Measurements from ENCODE around the gene HLCS. TPM values are rescaled to one million over a fixed set of nuclear protein-coding genes. Genes with fewer than 3 reads are reported as not detected.

The HLCS gene
- polyA plus RNA-seq, 1 of the 3 experiments (the other 2 are of a cell fraction) = 13.0 TPM

- no peaks in the 10 kb centered on the region for H3K9me2 ChIP-seq
- H3K4me1 ChIP-seq (ENCODE audit: control insufficient read depth in 1 of 2, insufficient read depth in 2 of 2, low read depth in 1 of 2, low read length in 1 of 2) = peaks cover 0 to 5% of the 10 kb centered on the region in 2 experiments; a peak in 1 of 4 replicates
- TF ChIP-seq RAD21 (IDR thresholded peaks at IDR 0.05; ENCODE audit: low read length) (no peak), JUND (IDR thresholded peaks at IDR 0.05) (no peak), RFX5 (IDR thresholded peaks at IDR 0.05; ENCODE audit: low read length) (no peak), YY1 (IDR thresholded peaks at IDR 0.05; ENCODE audit: low read depth) (no peak), FOXM1 (IDR thresholded peaks at IDR 0.05; ENCODE audit: low read depth) (no peak), IRF3 (IDR thresholded peaks at IDR 0.05; ENCODE audit: low read depth, low read length) (no peak), POLR2AphosphoS5 (IDR thresholded peaks at IDR 0.05; ENCODE audit: low read depth, low read length) (no peak), MAX (IDR thresholded peaks at IDR 0.05; ENCODE audit: low read depth) (no peak), MEF2A (IDR thresholded peaks at IDR 0.05; ENCODE audit: borderline replicate concordance, low read depth) (no peak)
- H3K4me3 ChIP-seq (ENCODE audit: low read depth in 2 of 2, low read length in 1 of 2) = no peak overlapping the region
- ChIA-PET POLR2A (no interaction called here), CTCF (interaction anchor here (1.3 to 2.3 kb wide), 2 partner anchors 13 to 24 kb away, joined by 3 to 11 read pairs; no protein-coding TSS in a partner anchor)
- H3K79me2 ChIP-seq (ENCODE audit: insufficient read depth) = no peaks in the 10 kb centered on the region
- no peak for DNase-seq
- H3K27me3 ChIP-seq (ENCODE audit: insufficient read depth) = peaks cover 15% of the 10 kb centered on the region
- H3K9ac ChIP-seq = no peak overlapping the region
- 78% methylated on average over 3 of the region's 4 CpGs for WGBS (ENCODE audit: low lambda C conversion rate)
- no peak overlapping the region for H3K27ac ChIP-seq (ENCODE audit: low read depth in 2 of 2, low read length in 1 of 2)
- H3K9me3 ChIP-seq = no peaks in the 10 kb centered on the region
- no peaks in the 10 kb centered on the region for H3K36me3 ChIP-seq (replicated peaks in 1 of 2; ENCODE audit: control insufficient read depth in 1 of 2, insufficient read depth in 2 of 2, low read length in 1 of 2)
- H3F3A ChIP-seq (replicated peaks; ENCODE audit: insufficient read depth) = no peaks in the 10 kb centered on the region
- no peak overlapping the region for H3K4me2 ChIP-seq
- no peaks in the 10 kb centered on the region for H4K20me1 ChIP-seq (ENCODE audit: insufficient read depth)
- no peak overlapping the region for H2AFZ ChIP-seq (ENCODE audit: low read depth)
Observed at GRCh38 chr21:36735201-36735515, 231.3 kb downstream of the HLCS start.

- Histone ChIP-seq H3K36me3 (replicated peaks in 1 of 2; ENCODE audit: control insufficient read depth in 1 of 2, insufficient read depth in 2 of 2, low read length in 1 of 2) (no peaks in the 10 kb centered on the region), H3K79me2 (ENCODE audit: insufficient read depth) (no peaks in the 10 kb centered on the region), H3K4me2 (no peak overlapping the region), H2AFZ (ENCODE audit: low read depth) (no peak overlapping the region), H3F3A (replicated peaks; ENCODE audit: insufficient read depth) (no peaks in the 10 kb centered on the region), H3K27ac (ENCODE audit: low read depth in 2 of 2, low read length in 1 of 2) (no peak overlapping the region), H4K20me1 (ENCODE audit: insufficient read depth) (no peaks in the 10 kb centered on the region), H3K4me1 (ENCODE audit: control insufficient read depth in 1 of 2, insufficient read depth in 2 of 2, low read depth in 1 of 2, low read length in 1 of 2) (peaks cover 0 to 5% of the 10 kb centered on the region in 2 experiments; a peak in 1 of 4 replicates), H3K9me2 (no peaks in the 10 kb centered on the region), H3K9me3 (no peaks in the 10 kb centered on the region), H3K9ac (no peak overlapping the region), H3K27me3 (ENCODE audit: insufficient read depth) (peaks cover 20% of the 10 kb centered on the region), H3K4me3 (ENCODE audit: low read depth in 2 of 2, low read length in 1 of 2) (no peak overlapping the region)
- no peak for DNase-seq
- ChIA-PET CTCF (interaction anchor here (1.0 to 2.3 kb wide), 3 partner anchors 13 to 15 kb away, joined by 3 to 11 read pairs (median 4); no protein-coding TSS in a partner anchor), POLR2A (no interaction called here)
- 74% methylated on average over 8 of the region's 9 CpGs for WGBS (ENCODE audit: low lambda C conversion rate)
- no peak for TF ChIP-seq CTCF (IDR thresholded peaks at IDR 0.05)
- TF ChIP-seq TCF12 (IDR thresholded peaks at IDR 0.05) = no peak
- no peak for TF ChIP-seq TAF1 (IDR thresholded peaks at IDR 0.05; ENCODE audit: borderline replicate concordance, low read depth, low read length)
- no peak for TF ChIP-seq FOXJ3 (CRISPR knock-in tag; IDR thresholded peaks at IDR 0.05)
- no peak for TF ChIP-seq USF2 (IDR thresholded peaks at IDR 0.05; ENCODE audit: borderline replicate concordance, low read depth, low read length)
- TF ChIP-seq USF1 (IDR thresholded peaks at IDR 0.05; ENCODE audit: borderline replicate concordance, low read depth) = no peak
- no peak for TF ChIP-seq FOSL2 (IDR thresholded peaks at IDR 0.05; ENCODE audit: borderline replicate concordance, low read depth)
- no peak for TF ChIP-seq RFX5 (IDR thresholded peaks at IDR 0.05; ENCODE audit: low read length)
- TF ChIP-seq POLR2AphosphoS5 (IDR thresholded peaks at IDR 0.05; ENCODE audit: low read depth, low read length) = no peak
- TF ChIP-seq ELF1 (IDR thresholded peaks at IDR 0.05) = no peak
Observed at GRCh38 chr21:36734367-36735200, 231.9 kb downstream of the HLCS start.
